Neural cell (in vitro differentiated cells): ENCODE results near the gene ARHGEF19.

Experiments used
- CTCF ChIP-seq: fragments of 450-650 bp; IDR thresholded peaks from 2 replicates; pipeline ENCODE4 v1.5.1; 2014; ENCODE audit warnings: antibody characterized with exemption, mild to moderate bottlenecking, moderate library complexity; ENCODE audit not compliant: poor library complexity, severe bottlenecking
- EP300 ChIP-seq: fragments of 450-650 bp; conservative IDR thresholded peaks from 2 replicates; pipeline ENCODE4 v1.6.1; 2014; ENCODE audit warnings: antibody characterized with exemption, mild to moderate bottlenecking, moderate library complexity; ENCODE audit not compliant: poor library complexity, severe bottlenecking
- EZH2 ChIP-seq: fragments of 200-600, 300-800 bp; shearing (Covaris generic), sonication (generic); IDR thresholded peaks from 2 replicates; pipeline ENCODE4 v1.6.1; 2014; ENCODE audit warnings: antibody characterized with exemption, low read length, borderline replicate concordance, mild to moderate bottlenecking; ENCODE audit not compliant: insufficient read depth, poor library complexity, severe bottlenecking
- MXI1 ChIP-seq: fragments of 450-650 bp; conservative IDR thresholded peaks from 2 replicates; pipeline ENCODE4 v1.6.1; 2014; ENCODE audit warnings: antibody characterized with exemption, mild to moderate bottlenecking; ENCODE audit not compliant: poor library complexity, severe bottlenecking
- POLR2AphosphoS5 ChIP-seq: IDR thresholded peaks from 2 replicates; pipeline ENCODE4 v1.6.1; 2012
- RAD21 ChIP-seq: fragments of 450-650 bp; conservative IDR thresholded peaks from 2 replicates; pipeline ENCODE4 v1.6.1; 2014; ENCODE audit warnings: antibody characterized with exemption, mild to moderate bottlenecking, moderate library complexity
- REST ChIP-seq: IDR thresholded peaks from 2 replicates; pipeline ENCODE4 v1.6.1; 2012; ENCODE audit warnings: borderline replicate concordance
- SMC3 ChIP-seq: fragments of 450-650 bp; conservative IDR thresholded peaks from 2 replicates; pipeline ENCODE4 v1.6.1; 2014; ENCODE audit warnings: antibody characterized with exemption, mild to moderate bottlenecking, moderate library complexity; ENCODE audit not compliant: poor library complexity
- TAF1 ChIP-seq: IDR thresholded peaks from 2 replicates; pipeline ENCODE4 v1.6.1; 2012; ENCODE audit warnings: low read depth

GRCh38 chr1:16243215-16243610 is 30.8 kb upstream of the ARHGEF19 start:
- no peak for TF ChIP-seq EP300
- no peak for TF ChIP-seq POLR2AphosphoS5
- TF ChIP-seq SMC3 = no peak
- no peak for TF ChIP-seq CTCF
- TF ChIP-seq EZH2 = no peak
- no peak for TF ChIP-seq TAF1
- no peak for TF ChIP-seq RAD21
- no peak for TF ChIP-seq MXI1
- no peak for TF ChIP-seq REST
